Kidney epithelial cell (primary cell): ENCODE data around the gene MYB. TPM values are rescaled to one million over a fixed set of nuclear protein-coding genes. Genes with fewer than 3 reads are reported as not detected.

Experiments
- DNase-seq: peaks from one replicate; pipeline ENCODE4 v3.0.0-alpha.2; 2010; ENCODE audit warnings: low read depth
- H3K27me3 ChIP-seq: 2 replicates; pipeline ENCODE4 v1.6.0; 2011; ENCODE audit warnings: low read length; ENCODE audit not compliant: control insufficient read depth, insufficient read depth
- H3K36me3 ChIP-seq: 2 replicates; pipeline ENCODE4 v1.5.1; 2011; ENCODE audit warnings: low read length; ENCODE audit not compliant: control insufficient read depth, insufficient read depth
- H3K4me3 ChIP-seq: 2 replicates; pipeline ENCODE4 v1.5.1; 2011; ENCODE audit warnings: low read depth, mild to moderate bottlenecking, control low read depth, low read length
- total RNA-seq: library from RNA; depleted of rRNA; stranded (reverse); fragments of >200 nt; gene quantifications from 2 replicates; pipeline ENCODE4 v1.2.3, GENCODE V29; 2015
- TF ChIP-seq, protein P1 (sequence below): IDR thresholded peaks from 2 replicates; pipeline ENCODE4 v1.5.1; 2011; ENCODE audit warnings: mild to moderate bottlenecking, moderate library complexity, low read length, control low read depth, inconsistent platforms; ENCODE audit not compliant: insufficient read depth, poor library complexity, severe bottlenecking

MYB gene
- total RNA-seq, 1 donor from 2014 or later: 1.7 TPM

DNA sequence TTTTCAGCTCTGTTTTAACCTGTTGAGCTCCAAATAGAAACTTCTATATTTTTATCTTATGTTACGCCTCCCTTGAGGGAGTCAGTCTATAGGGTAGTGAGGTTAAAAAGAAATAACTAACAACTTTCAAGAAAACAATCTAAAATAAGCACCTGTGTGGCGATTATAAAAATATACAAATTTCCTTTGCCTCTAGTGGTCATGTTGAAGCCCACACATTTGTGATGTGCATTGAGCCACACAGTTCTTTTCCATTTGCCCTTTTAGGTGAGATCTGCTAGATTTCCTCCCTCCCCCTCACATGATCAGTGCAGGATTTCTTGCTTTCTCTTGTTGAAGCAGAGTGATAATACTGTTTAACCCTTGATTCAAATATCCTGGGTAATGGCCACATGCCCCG is 84.2 kb downstream of the MYB start:
- no peak for DNase-seq
- TF ChIP-seq, protein P1, sequence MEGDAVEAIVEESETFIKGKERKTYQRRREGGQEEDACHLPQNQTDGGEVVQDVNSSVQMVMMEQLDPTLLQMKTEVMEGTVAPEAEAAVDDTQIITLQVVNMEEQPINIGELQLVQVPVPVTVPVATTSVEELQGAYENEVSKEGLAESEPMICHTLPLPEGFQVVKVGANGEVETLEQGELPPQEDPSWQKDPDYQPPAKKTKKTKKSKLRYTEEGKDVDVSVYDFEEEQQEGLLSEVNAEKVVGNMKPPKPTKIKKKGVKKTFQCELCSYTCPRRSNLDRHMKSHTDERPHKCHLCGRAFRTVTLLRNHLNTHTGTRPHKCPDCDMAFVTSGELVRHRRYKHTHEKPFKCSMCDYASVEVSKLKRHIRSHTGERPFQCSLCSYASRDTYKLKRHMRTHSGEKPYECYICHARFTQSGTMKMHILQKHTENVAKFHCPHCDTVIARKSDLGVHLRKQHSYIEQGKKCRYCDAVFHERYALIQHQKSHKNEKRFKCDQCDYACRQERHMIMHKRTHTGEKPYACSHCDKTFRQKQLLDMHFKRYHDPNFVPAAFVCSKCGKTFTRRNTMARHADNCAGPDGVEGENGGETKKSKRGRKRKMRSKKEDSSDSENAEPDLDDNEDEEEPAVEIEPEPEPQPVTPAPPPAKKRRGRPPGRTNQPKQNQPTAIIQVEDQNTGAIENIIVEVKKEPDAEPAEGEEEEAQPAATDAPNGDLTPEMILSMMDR: no peak

DNA sequence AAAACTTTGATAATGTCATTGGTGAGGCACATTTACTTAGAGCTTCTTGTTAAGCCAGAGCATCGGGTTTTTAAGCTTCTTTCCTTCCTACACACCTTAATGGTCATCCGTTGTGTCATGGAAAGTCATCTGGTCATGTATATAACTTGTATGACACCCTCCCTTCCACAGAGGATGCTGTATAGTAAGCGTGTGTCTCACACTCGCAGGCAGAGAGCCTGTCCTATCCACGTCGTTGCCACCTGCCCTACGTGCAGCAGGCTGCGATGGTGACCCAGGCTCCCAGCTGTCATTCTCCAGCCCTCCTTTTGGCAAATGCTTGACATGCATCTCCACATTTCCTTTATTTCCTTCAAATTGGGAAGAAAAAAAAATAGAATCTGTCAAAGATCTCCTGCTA is 85.6 kb downstream of the MYB start:
- Histone ChIP-seq H3K36me3 (no peaks in the 10 kb centered on the region), H3K27me3 (no peaks in the 10 kb centered on the region), H3K4me3 (no peak overlapping the region)
- DNase-seq: no peak
- TF ChIP-seq, protein P1: no peak

More for the DNA sequence above, 84.2 kb downstream of the MYB start:
- H3K4me3 ChIP-seq: no peak overlapping the region
- no peaks in the 10 kb centered on the region for H3K36me3 ChIP-seq
- H3K27me3 ChIP-seq: no peaks in the 10 kb centered on the region

DNA sequence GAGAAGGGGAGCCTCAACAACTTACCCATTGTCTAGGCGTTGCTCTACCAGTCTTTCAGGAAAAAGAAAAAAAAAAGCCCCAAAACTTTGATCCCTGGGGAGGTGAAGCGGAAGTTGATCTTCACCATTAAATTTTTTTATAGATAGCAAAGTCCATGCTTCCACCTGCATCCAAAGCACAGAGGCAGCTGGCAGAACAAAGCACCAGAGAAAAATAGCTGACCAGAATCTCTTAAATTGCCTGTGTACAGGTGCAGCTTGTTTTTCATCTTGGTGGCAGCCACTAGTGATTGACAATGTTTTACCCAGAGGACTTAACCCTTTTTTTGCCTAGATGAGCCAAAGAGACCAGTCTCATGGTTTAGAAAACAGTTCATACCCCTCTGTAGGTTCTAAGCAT is 86.0 kb downstream of the MYB start:
- TF ChIP-seq, protein P1: no peak
- no peaks in the 10 kb centered on the region for H3K36me3 ChIP-seq
- H3K27me3 ChIP-seq: no peaks in the 10 kb centered on the region
- no peak for DNase-seq
- no peak overlapping the region for H3K4me3 ChIP-seq

DNA sequence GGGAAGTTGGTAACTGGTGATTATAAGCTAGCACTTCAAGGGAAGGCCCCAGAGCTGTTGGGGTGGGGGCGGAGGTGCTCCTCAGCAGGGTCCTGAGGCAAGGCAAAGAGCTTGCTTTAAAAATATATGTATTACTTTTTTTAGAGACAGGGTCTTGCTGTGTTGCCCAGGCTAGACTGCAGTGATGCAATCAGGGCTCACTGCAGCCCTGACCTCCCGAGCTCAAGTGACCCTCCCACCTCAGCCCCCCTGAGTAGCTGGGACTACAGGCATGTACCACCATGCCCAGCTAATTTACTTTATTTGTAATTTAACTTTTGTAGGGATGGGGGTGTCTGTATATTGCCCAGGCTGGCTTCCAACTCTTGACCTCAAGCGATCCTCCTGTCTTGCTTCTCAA is 87.2 kb downstream of the MYB start:
- DNase-seq: no peak
- Histone ChIP-seq H3K4me3 (no peak overlapping the region), H3K27me3 (no peaks in the 10 kb centered on the region), H3K36me3 (no peaks in the 10 kb centered on the region)
- TF ChIP-seq, protein P1: no peak

DNA sequence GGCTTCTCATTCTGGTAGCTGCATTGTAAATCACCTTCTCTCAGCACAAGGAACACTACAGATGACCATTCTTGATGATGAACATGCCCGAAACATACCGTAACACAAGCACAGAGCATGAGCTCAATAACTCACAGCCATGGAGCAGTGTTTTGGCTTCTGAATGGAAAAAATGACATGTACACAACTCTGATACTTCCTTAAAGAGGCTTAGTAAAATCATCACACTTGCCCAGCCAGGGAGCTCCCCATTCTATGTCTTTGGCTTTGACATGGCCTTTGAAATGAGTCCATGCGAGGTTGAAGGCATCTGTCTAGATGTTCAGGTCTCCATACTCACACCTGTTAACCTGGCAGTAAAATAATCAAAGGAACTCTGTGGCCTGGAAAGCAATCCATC is 87.6 kb downstream of the MYB start:
- no peak for DNase-seq
- no peak overlapping the region for H3K4me3 ChIP-seq
- H3K36me3 ChIP-seq: no peaks in the 10 kb centered on the region
- TF ChIP-seq, protein P1: no peak
- no peaks in the 10 kb centered on the region for H3K27me3 ChIP-seq

Other genes with a start within 250 kb of the MYB start
- 0.46 and 9.3 TPM in 2 replicates for gene ALDH8A1, start 231.2 kb upstream of the MYB start, total RNA-seq
- 64.4 and 97.5 TPM in 2 replicates for gene HBS1L, start 126.5 kb upstream of the MYB start, total RNA-seq